Natural killer cell (primary cell): Measurements from ENCODE around the gene FYN. TPM values are rescaled to one million over a fixed set of nuclear protein-coding genes. Genes with fewer than 3 reads are reported as not detected.

Source experiments
- ATAC-seq, 3 donors: fragments of 150-1000 bp in 2 of 3; fragments of 200-7000 bp in 1 of 3; cut with Tn5 transposase; 1 replicate in 1 of 3; 2 replicates in 2 of 3; pipeline ENCODE4 v1.10.0; 2021; ENCODE audit warnings: mild to moderate bottlenecking in 2 of 3, moderate library complexity in 2 of 3
- DNase-seq, 2 donors: peaks; one replicate each; pipeline versions ENCODE4 v3.0.0 to v3.0.0-alpha.2; 2013 to 2021; ENCODE audit warnings: mixed read lengths in 1 of 2
- H3K27ac ChIP-seq: one replicate; pipeline ENCODE4 v1.5.1; 2013; ENCODE audit warnings: mild to moderate bottlenecking, low read length
- H3K27me3 ChIP-seq: one replicate; pipeline ENCODE4 v1.6.1; 2013; ENCODE audit warnings: low read length; ENCODE audit not compliant: control insufficient read depth, insufficient read depth
- H3K36me3 ChIP-seq: one replicate; pipeline ENCODE4 v1.6.1; 2013; ENCODE audit warnings: low read length; ENCODE audit not compliant: control insufficient read depth, insufficient read depth
- H3K4me1 ChIP-seq: one replicate; pipeline ENCODE4 v1.6.1; 2013; ENCODE audit warnings: low read length; ENCODE audit not compliant: control insufficient read depth, insufficient read depth
- H3K4me3 ChIP-seq: one replicate; pipeline ENCODE4 v1.5.1; 2013; ENCODE audit warnings: low read length
- H3K9me3 ChIP-seq: one replicate; pipeline ENCODE4 v1.6.1; 2013; ENCODE audit warnings: low read length; ENCODE audit not compliant: control insufficient read depth, insufficient read depth
- H3K27ac Mint-ChIP-seq, 2 donors: one replicate each; pipeline ENCODE4 v1.8.0; 2022; ENCODE audit warnings: mild to moderate bottlenecking in 2 of 2, mixed read lengths in 2 of 2, moderate library complexity in 1 of 2
- H3K27me3 Mint-ChIP-seq, 2 donors: one replicate each; pipeline ENCODE4 v1.8.0; 2022; ENCODE audit warnings: low read depth in 2 of 2, mixed read lengths in 2 of 2
- H3K36me3 Mint-ChIP-seq: one replicate; pipeline ENCODE4 v1.8.0; 2022; ENCODE audit warnings: mixed read lengths
- H3K4me1 Mint-ChIP-seq, 2 donors: one replicate each; pipeline ENCODE4 v1.8.0; 2022; ENCODE audit warnings: mixed read lengths in 2 of 2
- H3K4me3 Mint-ChIP-seq: one replicate; pipeline ENCODE4 v1.8.0; 2022; ENCODE audit warnings: mild to moderate bottlenecking, moderate library complexity, mixed read lengths
- H3K9me3 Mint-ChIP-seq, 2 donors: one replicate each; pipeline ENCODE4 v1.8.0; 2022; ENCODE audit warnings: mixed read lengths in 2 of 2
- CTCF ChIP-seq: fragments of 200-600 bp; IDR thresholded peaks from one replicate; pipeline ENCODE4 v1.8.0; 2022; ENCODE audit warnings: antibody characterized with exemption
- WGBS: methylation state at CpG from one replicate; pipeline ENCODE4 v1.1.7; 2013; ENCODE audit warnings: missing lambda C conversion rate; ENCODE audit not compliant: insufficient coverage; 5-methylcytosine and 5-hydroxymethylcytosine counted together
- intact Hi-C: fragments of 100-400 bp; cut with micrococcal nuclease; formaldehyde crosslinking; loops from one replicate; pipeline ENCODE4 v1.14.2; 2022
- total RNA-seq, 4 donors: library from RNA; stranded (reverse); fragments of 120-200 nt in 1 of 4; gene quantifications; one replicate each; pipeline versions ENCODE4 v1.2.3 to v1.2.4, GENCODE V29; 2013 to 2022

Gene FYN
- total RNA-seq, 3 donors from 2014 or later (not counting 1 experiment from before 2014, with no cell fraction given): 616 to 757 (median 713) TPM

- TF ChIP-seq CTCF: no peak
- no peaks in the 10 kb centered on the region for H3K36me3 Mint-ChIP-seq
- WGBS: 12% methylated on average over 8 of the region's 8 CpGs
- H3K4me1 Mint-ChIP-seq: peaks cover 4 to 10% of the 10 kb centered on the region in 2 donors
- H3K9me3 ChIP-seq: no peaks in the 10 kb centered on the region
- H3K36me3 ChIP-seq: no peaks in the 10 kb centered on the region
- no peaks in the 10 kb centered on the region for H3K27me3 Mint-ChIP-seq
- no peaks in the 10 kb centered on the region for H3K27me3 ChIP-seq
- H3K4me3 ChIP-seq: peak overlapping the region; percentile 37
- H3K4me1 ChIP-seq: peaks cover 47% of the 10 kb centered on the region
- DNase-seq: peak; percentile 64 to 76
- ATAC-seq: peak; percentile 86 to 90 (median 90)
- intact Hi-C loops: no loop called here
- no peak overlapping the region for H3K27ac Mint-ChIP-seq
- no peaks in the 10 kb centered on the region for H3K9me3 Mint-ChIP-seq
- H3K27ac ChIP-seq: peak overlapping the region; percentile 59
- peak overlapping the region; percentile 95 for H3K4me3 Mint-ChIP-seq
Observed at GRCh38 chr6:111793711-111794111, 79.5 kb downstream of the FYN start.

GRCh38 chr6:111792914-111793700 is 80.1 kb downstream of the FYN start:
- no peak for TF ChIP-seq CTCF
- Mint-ChIP-seq H3K36me3 (no peaks in the 10 kb centered on the region), H3K27me3 (no peaks in the 10 kb centered on the region), H3K9me3 (no peaks in the 10 kb centered on the region), H3K4me3 (peak overlapping the region; percentile 95), H3K27ac (no peak overlapping the region), H3K4me1 (peaks cover 0 to 10% of the 10 kb centered on the region in 2 donors)
- Histone ChIP-seq H3K27ac (peak overlapping the region; percentile 59), H3K36me3 (no peaks in the 10 kb centered on the region), H3K27me3 (no peaks in the 10 kb centered on the region), H3K9me3 (no peaks in the 10 kb centered on the region), H3K4me1 (peaks cover 47% of the 10 kb centered on the region), H3K4me3 (peak overlapping the region; percentile 37)
- ATAC-seq (no peak), DNase-seq (no peak)
- 60% methylated on average over 9 of the region's 10 CpGs for WGBS
- intact Hi-C loops: no loop called here

- H3K4me1 ChIP-seq: peaks cover 51% of the 10 kb centered on the region
- Mint-ChIP-seq H3K36me3 (no peaks in the 10 kb centered on the region), H3K27me3 (no peaks in the 10 kb centered on the region), H3K9me3 (no peaks in the 10 kb centered on the region), H3K27ac (no peak overlapping the region), H3K4me3 (peak overlapping the region; percentile 95), H3K4me1 (peaks cover 0 to 10% of the 10 kb centered on the region in 2 donors)
- no peaks in the 10 kb centered on the region for H3K9me3 ChIP-seq
- WGBS: 75% methylated on average over 2 of the region's 2 CpGs
- H3K27me3 ChIP-seq: no peaks in the 10 kb centered on the region
- no peak for DNase-seq
- intact Hi-C loops: no loop called here
- no peak for ATAC-seq
- no peaks in the 10 kb centered on the region for H3K36me3 ChIP-seq
- peak overlapping the region; percentile 37 for H3K4me3 ChIP-seq
- TF ChIP-seq CTCF: no peak
- H3K27ac ChIP-seq: peak overlapping the region; percentile 18
Observed at GRCh38 chr6:111792241-111792640, 81.0 kb downstream of the FYN start.
